GM12865 (cell line): ENCODE data around the gene ATP5PD.
A peak's percentile ranks its signal among the peaks of the same experiment; 100 is the strongest.
"Not testable (repeated sequence)": the region's sequence is repeated elsewhere in the genome, so short reads cannot be mapped to it uniquely, and the experiment has no call there.

Experiments used
- DNase-seq: peaks from one replicate; pipeline ENCODE4 v3.0.0; 2010; ENCODE audit warnings: low read depth
- H3K4me3 ChIP-seq: 2 replicates; pipeline ENCODE4 v1.5.1; 2011; ENCODE audit warnings: mild to moderate bottlenecking, low read depth, low read length, control low read depth
- TF ChIP-seq, protein P1 (sequence below): IDR thresholded peaks from 2 replicates; pipeline ENCODE4 v1.5.1; 2011; ENCODE audit warnings: low read length, control low read depth, low read depth, inconsistent platforms; ENCODE audit not compliant: insufficient read depth; ENCODE audit errors: missing control alignments

The ATP5PD gene

DNA sequence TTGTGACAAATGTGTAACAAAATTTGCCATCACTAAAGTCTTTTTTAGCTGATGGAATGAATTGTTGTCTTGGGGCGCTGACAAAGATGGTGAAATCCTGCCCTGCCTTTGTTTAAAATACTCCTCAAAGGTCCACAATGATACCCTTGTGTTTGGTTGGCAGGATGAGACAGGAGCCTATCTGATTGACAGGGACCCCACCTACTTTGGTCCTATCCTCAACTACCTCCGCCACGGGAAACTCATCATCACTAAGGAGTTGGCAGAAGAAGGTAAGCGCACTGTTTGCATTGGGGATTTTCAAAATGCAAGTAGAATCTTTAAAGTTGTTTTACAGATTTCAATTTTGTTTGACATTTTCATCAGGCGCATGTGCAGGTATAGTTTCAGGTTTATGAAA, 2.3 kb upstream of the ATP5PD start:
- no peak overlapping the region for H3K4me3 ChIP-seq
- TF ChIP-seq, protein P1, sequence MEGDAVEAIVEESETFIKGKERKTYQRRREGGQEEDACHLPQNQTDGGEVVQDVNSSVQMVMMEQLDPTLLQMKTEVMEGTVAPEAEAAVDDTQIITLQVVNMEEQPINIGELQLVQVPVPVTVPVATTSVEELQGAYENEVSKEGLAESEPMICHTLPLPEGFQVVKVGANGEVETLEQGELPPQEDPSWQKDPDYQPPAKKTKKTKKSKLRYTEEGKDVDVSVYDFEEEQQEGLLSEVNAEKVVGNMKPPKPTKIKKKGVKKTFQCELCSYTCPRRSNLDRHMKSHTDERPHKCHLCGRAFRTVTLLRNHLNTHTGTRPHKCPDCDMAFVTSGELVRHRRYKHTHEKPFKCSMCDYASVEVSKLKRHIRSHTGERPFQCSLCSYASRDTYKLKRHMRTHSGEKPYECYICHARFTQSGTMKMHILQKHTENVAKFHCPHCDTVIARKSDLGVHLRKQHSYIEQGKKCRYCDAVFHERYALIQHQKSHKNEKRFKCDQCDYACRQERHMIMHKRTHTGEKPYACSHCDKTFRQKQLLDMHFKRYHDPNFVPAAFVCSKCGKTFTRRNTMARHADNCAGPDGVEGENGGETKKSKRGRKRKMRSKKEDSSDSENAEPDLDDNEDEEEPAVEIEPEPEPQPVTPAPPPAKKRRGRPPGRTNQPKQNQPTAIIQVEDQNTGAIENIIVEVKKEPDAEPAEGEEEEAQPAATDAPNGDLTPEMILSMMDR: no peak
- DNase-seq: no peak

DNA sequence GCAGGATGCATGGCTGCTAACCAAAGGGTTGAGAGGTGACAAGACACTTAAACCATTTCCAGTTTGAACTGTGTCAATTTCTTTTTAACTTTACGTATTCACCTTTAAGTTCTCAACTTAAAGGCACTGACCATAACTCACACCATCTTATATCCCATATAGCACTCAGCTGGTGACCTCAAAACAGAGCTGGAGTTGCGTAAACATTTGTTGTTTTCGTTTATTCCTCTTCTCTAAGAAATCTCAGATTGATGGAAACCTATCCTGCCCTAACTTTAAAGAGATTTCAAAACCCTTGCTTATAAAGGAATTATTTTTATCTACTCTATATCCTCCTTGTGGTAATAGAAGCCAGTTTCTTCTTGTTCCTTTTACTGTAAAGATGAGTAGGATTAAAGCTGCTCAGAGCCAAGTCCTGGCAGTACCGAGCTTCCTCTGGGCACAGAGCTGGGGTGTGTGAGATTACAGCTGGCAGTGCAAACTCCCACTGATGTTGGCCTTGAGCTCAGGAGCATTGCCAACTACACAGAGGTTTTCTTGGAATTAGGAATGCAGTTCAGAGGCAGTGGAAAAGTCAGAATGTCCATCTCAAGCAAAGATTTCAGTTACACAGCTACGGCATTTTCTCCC, 1.6 kb upstream of the ATP5PD start:
- no peak for DNase-seq
- peak overlapping the region; percentile 90 for H3K4me3 ChIP-seq
- TF ChIP-seq, protein P1: no peak

DNA sequence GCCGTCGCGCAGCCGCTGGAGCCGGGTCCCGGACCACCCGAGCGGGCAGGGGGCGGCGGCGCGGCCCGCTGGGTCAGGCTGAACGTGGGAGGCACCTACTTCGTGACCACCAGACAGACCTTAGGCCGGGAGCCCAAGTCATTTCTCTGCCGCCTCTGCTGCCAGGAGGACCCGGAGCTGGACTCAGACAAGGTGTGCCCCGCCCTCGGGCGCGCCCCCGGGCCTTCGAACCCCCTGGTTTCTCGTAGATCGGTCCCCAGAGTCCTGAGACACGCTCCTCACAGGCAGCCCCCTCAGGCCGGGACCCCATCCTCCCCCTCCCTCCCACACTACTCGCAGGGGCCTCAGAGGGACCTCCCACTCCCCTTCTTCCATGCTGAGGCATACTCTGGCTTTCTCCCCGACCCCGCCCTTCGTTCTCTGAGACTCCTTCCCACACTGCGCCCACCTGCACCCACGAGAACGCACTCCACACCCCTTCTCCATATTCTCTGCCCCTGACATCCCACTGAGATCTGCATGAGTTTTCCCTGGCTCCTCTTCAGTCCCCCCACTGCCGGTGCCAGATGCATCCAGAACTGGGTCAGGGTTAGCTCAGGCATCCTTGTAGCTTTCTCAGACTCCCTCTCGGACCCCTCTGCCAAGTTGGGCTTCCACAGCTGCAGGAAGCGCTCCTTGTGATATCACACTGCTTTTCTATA, 779 bp upstream of the ATP5PD start:
- TF ChIP-seq, protein P1: no peak
- peak overlapping the region; percentile 90 for H3K4me3 ChIP-seq
- DNase-seq: peak; percentile 33

DNA sequence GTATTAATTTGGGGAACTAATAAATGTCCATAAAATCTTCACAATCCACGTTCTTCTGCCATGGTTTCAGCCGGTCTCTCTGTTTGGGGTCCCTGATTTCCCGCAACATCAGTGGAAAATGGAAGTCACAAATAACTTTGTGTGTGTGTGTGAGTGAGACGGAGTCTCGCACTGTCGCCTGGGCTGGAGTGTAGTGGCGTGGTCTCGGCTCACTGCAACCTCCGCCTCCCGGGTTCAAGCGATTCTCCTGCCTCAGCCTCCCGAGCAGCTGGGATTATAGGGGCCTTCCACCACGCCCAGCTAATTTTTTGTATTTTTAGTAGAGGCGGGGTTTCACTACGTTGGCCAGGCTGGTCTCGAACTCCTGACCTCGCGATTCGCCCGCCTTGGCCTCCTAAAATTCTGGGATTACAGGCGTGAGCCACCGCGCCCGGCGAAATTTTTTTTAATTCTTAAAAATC, 793 bp downstream of the ATP5PD start:
- DNase-seq: not testable (repeated sequence)
- H3K4me3 ChIP-seq: peak overlapping the region; percentile 89

DNA sequence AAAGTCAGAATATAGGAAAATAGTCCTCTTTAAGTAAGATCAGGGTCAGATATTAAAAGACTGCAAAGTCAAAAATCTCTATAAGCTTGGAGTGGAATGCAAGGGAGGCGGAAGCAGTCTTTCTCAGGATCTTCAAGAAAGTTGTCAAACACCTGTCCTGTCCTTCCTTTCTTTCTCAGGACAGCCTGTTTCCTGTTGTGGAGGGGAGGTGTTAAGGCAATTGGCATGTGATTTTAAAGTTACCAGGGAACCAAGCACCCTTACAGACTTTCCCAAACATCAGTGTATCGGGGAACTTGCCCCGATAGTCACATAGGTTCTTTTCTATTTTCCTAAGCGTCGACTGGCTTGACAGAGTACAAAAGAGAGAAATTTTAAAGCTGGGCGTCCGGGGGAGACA, 2.1 kb downstream of the ATP5PD start:
- no peak overlapping the region for H3K4me3 ChIP-seq
- TF ChIP-seq, protein P1: no peak
- DNase-seq: no peak

DNA sequence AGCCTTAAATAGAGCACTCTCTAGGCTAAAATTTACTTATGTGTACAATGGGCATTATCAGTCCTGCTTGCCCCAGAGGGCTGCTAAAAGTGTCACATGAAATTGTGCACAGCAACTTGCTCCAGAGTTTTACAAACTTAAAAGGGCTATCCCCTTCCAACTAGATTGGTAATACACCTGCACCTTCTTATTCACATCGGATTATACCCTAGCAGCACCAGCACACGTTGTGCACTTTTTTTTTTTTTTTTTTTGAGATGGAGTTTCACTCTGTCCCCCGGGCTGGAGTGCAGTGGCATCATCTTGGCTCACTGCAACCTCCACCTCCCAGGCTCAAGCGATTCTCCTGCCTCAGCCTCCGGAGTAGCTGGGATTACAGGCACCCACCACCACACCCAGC, 3.0 kb downstream of the ATP5PD start:
- not testable (repeated sequence) for DNase-seq

DNA sequence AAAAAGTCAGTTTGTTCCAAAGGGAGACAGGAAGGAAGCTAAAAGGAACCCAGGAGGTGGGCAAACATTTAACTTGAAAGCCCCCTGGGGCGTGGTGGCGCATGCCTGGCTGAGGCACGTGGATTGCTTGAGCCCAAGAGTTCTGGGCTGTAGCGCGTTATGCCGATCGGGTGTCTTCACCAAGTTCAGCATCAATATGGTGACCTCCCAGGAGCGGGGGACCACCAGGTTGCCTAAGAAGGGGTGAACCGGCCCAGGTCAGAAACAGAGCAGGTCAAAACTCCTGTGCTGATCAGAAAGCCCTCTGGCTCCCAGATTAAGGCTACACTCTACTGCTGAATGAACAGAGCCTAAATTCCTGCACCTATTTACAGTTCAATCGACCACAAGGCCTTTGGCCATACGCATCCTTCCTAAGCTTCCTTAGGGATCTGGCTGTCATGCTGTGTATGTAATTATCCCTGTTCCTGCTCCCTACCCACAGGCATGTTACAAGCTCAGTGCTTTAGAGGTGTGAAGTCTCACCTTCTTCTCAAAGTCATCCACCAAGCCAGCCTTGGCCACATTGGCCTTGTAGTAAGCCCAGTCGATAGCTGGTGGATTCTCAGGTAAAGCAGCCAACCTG, 5.0 kb downstream of the ATP5PD start:
- H3K4me3 ChIP-seq: no peak overlapping the region
- TF ChIP-seq, protein P1: no peak

More for the DNA sequence above, 3.0 kb downstream of the ATP5PD start:
- not testable (repeated sequence) for H3K4me3 ChIP-seq

More for the DNA sequence above, 5.0 kb downstream of the ATP5PD start:
- no peak for DNase-seq
